GM23338 (cell line): ENCODE results near the gene EXOC3L1.

Source experiments
- CREB1 ChIP-seq: fragments of 250-450 bp; sonication (Bioruptor Pico); IDR thresholded peaks from 2 replicates; pipeline ENCODE4 v1.5.0; 2020; ENCODE audit warnings: low read depth, mild to moderate bottlenecking, moderate library complexity
- CTCF ChIP-seq, 2 experiments: fragments of 200-600 bp in 1 of 2; sonication (generic) in 1 of 2; conservative IDR thresholded peaks; 2 replicates each; pipeline versions ENCODE4 v1.5.1 to v1.6.1; 2016 to 2017; ENCODE audit warnings: antibody characterized with exemption in 2 of 2, low read depth in 2 of 2, mild to moderate bottlenecking in 2 of 2, moderate library complexity in 1 of 2
- ETS1 ChIP-seq: IDR thresholded peaks from 2 replicates; pipeline ENCODE4 v1.6.1; 2016; ENCODE audit warnings: antibody characterized with exemption
- EZH2 ChIP-seq: fragments of 200-600 bp; sonication (generic); IDR thresholded peaks from one replicate; pipeline ENCODE4 v1.8.0; 2017; ENCODE audit warnings: antibody characterized with exemption, mild to moderate bottlenecking, low read depth; ENCODE audit not compliant: unreplicated experiment
- EZH2phosphoT487 ChIP-seq: fragments of 200-600 bp; sonication (generic); IDR thresholded peaks from one replicate; pipeline ENCODE4 v1.8.1; 2018; ENCODE audit warnings: antibody characterized with exemption; ENCODE audit not compliant: unreplicated experiment
- JUNB ChIP-seq: IDR thresholded peaks from one replicate; pipeline ENCODE4 v1.6.1; 2016; ENCODE audit warnings: antibody characterized with exemption; ENCODE audit not compliant: unreplicated experiment
- NANOG ChIP-seq: IDR thresholded peaks from 2 replicates; pipeline ENCODE4 v1.6.1; 2016; ENCODE audit warnings: antibody characterized with exemption, borderline replicate concordance
- POLR2AphosphoS5 ChIP-seq: IDR thresholded peaks from 2 replicates; pipeline ENCODE4 v1.6.1; 2016; ENCODE audit warnings: antibody characterized with exemption, low read depth
- REST ChIP-seq: IDR thresholded peaks from one replicate; pipeline ENCODE4 v1.6.1; 2018; ENCODE audit warnings: antibody characterized with exemption; ENCODE audit not compliant: unreplicated experiment
- STAT1 ChIP-seq: IDR thresholded peaks from one replicate; pipeline ENCODE4 v1.6.1; 2016; ENCODE audit warnings: antibody characterized with exemption; ENCODE audit not compliant: unreplicated experiment
- ZNF114 ChIP-seq: fragments of 250-450 bp; sonication (Bioruptor Pico); IDR thresholded peaks from 2 replicates; pipeline ENCODE4 v1.5.0; 2020; ENCODE audit warnings: mild to moderate bottlenecking, moderate library complexity
- ZNF462 ChIP-seq: fragments of 250-450 bp; sonication (Bioruptor Pico); IDR thresholded peaks from 2 replicates; pipeline ENCODE4 v1.5.0; 2020; ENCODE audit warnings: mild to moderate bottlenecking, moderate library complexity

GRCh38 chr16:67181346-67181745 lies 8.6 kb downstream of the EXOC3L1 start:
- no peak for TF ChIP-seq REST
- TF ChIP-seq POLR2AphosphoS5: no peak
- TF ChIP-seq CTCF (conservative IDR thresholded peaks at IDR 0.05; ENCODE audit: low read depth in 2 of 2): no peak
- TF ChIP-seq CREB1 (CRISPR knock-in tag): no peak
- TF ChIP-seq EZH2: no peak
- TF ChIP-seq JUNB: no peak
- no peak for TF ChIP-seq EZH2phosphoT487
- TF ChIP-seq STAT1: no peak
- TF ChIP-seq ZNF462 (CRISPR knock-in tag): no peak
- no peak for TF ChIP-seq ZNF114
- TF ChIP-seq ETS1: no peak
- no peak for TF ChIP-seq NANOG
